Transverse colon (tissue), 4 donors: ENCODE results near the gene RAET1E. TPM values are rescaled to one million over a fixed set of nuclear protein-coding genes. Genes with fewer than 3 reads are reported as not detected.

ENCODE experiments used
- DNase-seq: peaks from one replicate; pipeline ENCODE4 v3.0.0-alpha.2; 2019
- H3K27ac ChIP-seq, 4 donors: fragments of 200-600 bp; sonication (generic); 2 replicates each; pipeline ENCODE4 v1.5.1; 2016 to 2018; ENCODE audit warnings: inconsistent platforms in 4 of 4
- H3K27me3 ChIP-seq: fragments of 200-600 bp; sonication (generic); 2 replicates; pipeline ENCODE4 v1.5.1; 2017; ENCODE audit warnings: inconsistent platforms
- H3K36me3 ChIP-seq, 4 donors: fragments of 200-600 bp; sonication (generic); 2 replicates each; pipeline ENCODE4 v1.5.1; 2017 to 2019; ENCODE audit warnings: inconsistent platforms in 4 of 4
- H3K4me1 ChIP-seq, 4 donors: fragments of 200-600 bp; sonication (generic); 2 replicates each; pipeline ENCODE4 v1.5.1; 2017 to 2020; ENCODE audit warnings: inconsistent platforms in 4 of 4
- H3K4me3 ChIP-seq, 4 donors: fragments of 200-600 bp; sonication (generic); 1 replicate in 1 of 4; 2 replicates in 3 of 4; pipeline versions ENCODE4 v1.5.1 to v1.6.1; 2017 to 2019; ENCODE audit warnings: inconsistent platforms in 4 of 4
- H3K9me3 ChIP-seq, 2 donors: fragments of 200-600 bp; sonication (generic); 2 replicates each; pipeline ENCODE4 v1.5.1; 2017 to 2019; ENCODE audit warnings: inconsistent platforms in 2 of 2
- CTCF ChIP-seq, 5 experiments: fragments of 200-600 bp in 3 of 5; fragments of 450-650 bp in 2 of 5; sonication (generic) in 3 of 5; IDR thresholded peaks; 1 replicate in 2 of 5; 2 replicates in 3 of 5; pipeline ENCODE4 v1.5.1; 2016 to 2017; ENCODE audit warnings: antibody characterized with exemption in 5 of 5, inconsistent platforms in 3 of 5, mild to moderate bottlenecking in 2 of 5, moderate library complexity in 1 of 5
- EP300 ChIP-seq: sonication (generic); formaldehyde crosslinking; IDR thresholded peaks from one replicate; pipeline ENCODE4 v1.6.1; 2017; ENCODE audit warnings: antibody characterized with exemption, low read depth
- POLR2A ChIP-seq: fragments of 450-650 bp; IDR thresholded peaks from one replicate; pipeline ENCODE4 v1.6.1; 2016; ENCODE audit warnings: antibody characterized with exemption, mild to moderate bottlenecking, moderate library complexity
- POLR2AphosphoS5 ChIP-seq, 3 donors: sonication (generic); formaldehyde crosslinking; IDR thresholded peaks; one replicate each; pipeline ENCODE4 v1.6.1; 2016; ENCODE audit warnings: antibody characterized with exemption in 3 of 3
- WGBS, 2 donors: methylation state at CpG; one replicate each; pipeline ENCODE4 v1.1.5; 2018; ENCODE audit warnings: low coverage in 1 of 2; 5-methylcytosine and 5-hydroxymethylcytosine counted together
- in situ Hi-C, 4 donors: fragments of 200-750 bp; cut with MboI; loops; one replicate each; pipeline versions ENCODE4 v1.15.0 to v1.15.1; 2017; ENCODE audit warnings: low sequenced_read_pairs in 3 of 4, low pct_ligation_motif_present in 1 of 4, low pct_unique_long_range_greater_than_20kb in 1 of 4
- intact Hi-C: fragments of 100-400 bp; cut with DNase I; formaldehyde crosslinking; loops from one replicate; pipeline ENCODE4 v1.15.1; 2023; ENCODE audit warnings: low total_unique reads
- total RNA-seq, 4 donors: library from RNA; depleted of rRNA; stranded (reverse); fragments of >200 nt; gene quantifications; one replicate each; pipeline ENCODE4 v1.1.0, GENCODE V29; 2016

The RAET1E gene
- total RNA-seq, 4 donors from 2014 or later: not detected

- Histone ChIP-seq H3K9me3 (no peaks in the 10 kb centered on the region), H3K4me1 (peaks cover 10 to 33% (median 21%) of the 10 kb centered on the region in 4 donors), H3K36me3 (no peaks in the 10 kb centered on the region), H3K4me3 (peak overlapping the region; percentile 28 to 62 (median 45)), H3K27me3 (peaks cover 64% of the 10 kb centered on the region), H3K27ac (peak overlapping the region in 3 of 4 donors; percentile 28 to 46 (median 39))
- 15% methylated on average over 34 of the region's 34 CpGs; no CpG with 5 or more reads in 1 of the 2 donors for WGBS, 2 donors
- TF ChIP-seq CTCF (IDR thresholded peaks at IDR 0.05) (no peak), POLR2A (no peak), POLR2AphosphoS5 (IDR thresholded peaks at IDR 0.05) (no peak)
- intact Hi-C loops (no loop called here), in situ Hi-C loops (loop anchor here in 2 of 4 donors (10.0 kb wide), 2 partner anchors 81 to 201 kb away; no protein-coding TSS in a partner anchor)
- peak; percentile 42 for DNase-seq
Observed at GRCh38 chr6:149925253-149925973, 27.5 kb upstream of the RAET1E start.

- DNase-seq: no peak
- no peaks in the 10 kb centered on the region for H3K9me3 ChIP-seq
- peaks cover 10 to 33% (median 21%) of the 10 kb centered on the region in 4 donors for H3K4me1 ChIP-seq
- peaks cover 58% of the 10 kb centered on the region for H3K27me3 ChIP-seq
- 74 to 80% methylated on average over 1 to 4 of the region's 4 CpGs for WGBS, 2 donors
- H3K4me3 ChIP-seq: no peak overlapping the region
- in situ Hi-C loops: loop anchor here in 3 of 4 donors (5.0 to 10.0 kb wide), 4 partner anchors 80 to 200 kb away; no protein-coding TSS in a partner anchor
- H3K36me3 ChIP-seq: no peaks in the 10 kb centered on the region
- intact Hi-C loops: no loop called here
- no peak for TF ChIP-seq CTCF (IDR thresholded peaks at IDR 0.05)
- no peak for TF ChIP-seq EP300
- no peak for TF ChIP-seq POLR2AphosphoS5 (IDR thresholded peaks at IDR 0.05)
- TF ChIP-seq POLR2A: no peak
- no peak overlapping the region for H3K27ac ChIP-seq
Observed at GRCh38 chr6:149924933-149925252, 27.0 kb upstream of the RAET1E start.

GRCh38 chr6:149924206-149924932 is 26.5 kb upstream of the RAET1E start:
- H3K27ac ChIP-seq: no peak overlapping the region
- H3K4me3 ChIP-seq: no peak overlapping the region
- H3K27me3 ChIP-seq: peaks cover 53% of the 10 kb centered on the region
- peaks cover 10 to 33% (median 21%) of the 10 kb centered on the region in 4 donors for H3K4me1 ChIP-seq
- WGBS, 2 donors: 82 to 94% methylated on average over 7 to 9 of the region's 9 CpGs
- no peaks in the 10 kb centered on the region for H3K36me3 ChIP-seq
- no peak for DNase-seq
- intact Hi-C loops: no loop called here
- TF ChIP-seq EP300: no peak
- TF ChIP-seq POLR2AphosphoS5 (IDR thresholded peaks at IDR 0.05): no peak
- TF ChIP-seq POLR2A: no peak
- no peak for TF ChIP-seq CTCF (IDR thresholded peaks at IDR 0.05)
- no peaks in the 10 kb centered on the region for H3K9me3 ChIP-seq
- in situ Hi-C loops: loop anchor here in 3 of 4 donors (5.0 to 10.0 kb wide), 4 partner anchors 80 to 200 kb away; no protein-coding TSS in a partner anchor

- DNase-seq: no peak
- TF ChIP-seq POLR2AphosphoS5 (IDR thresholded peaks at IDR 0.05) (no peak), CTCF (IDR thresholded peaks at IDR 0.05) (no peak), POLR2A (no peak), EP300 (no peak)
- Histone ChIP-seq H3K9me3 (no peaks in the 10 kb centered on the region), H3K27me3 (peaks cover 44% of the 10 kb centered on the region), H3K27ac (no peak overlapping the region), H3K36me3 (no peaks in the 10 kb centered on the region), H3K4me1 (peaks cover 10 to 33% (median 21%) of the 10 kb centered on the region in 4 donors), H3K4me3 (peak overlapping the region in 3 of 4 donors; percentile 18 to 56 (median 42))
- intact Hi-C loops: no loop called here
- in situ Hi-C loops: loop anchor here in 3 of 4 donors (5.0 to 10.0 kb wide), 4 partner anchors 79 to 199 kb away; no protein-coding TSS in a partner anchor
- WGBS, 2 donors: 2 to 32% methylated on average over 14 to 33 of the region's 33 CpGs
Observed at GRCh38 chr6:149923327-149923986, 25.5 kb upstream of the RAET1E start.
